IPS DF 6.9 (cell line): Measurements from ENCODE around the gene NME4.

Experiments used
- DNase-seq: peaks from one replicate; pipeline ENCODE4 v3.0.0-alpha.2; 2013; ENCODE audit warnings: low read depth, low spot score
- H3K27ac ChIP-seq: one replicate; pipeline ENCODE4 v1.5.1; 2013; ENCODE audit warnings: low read length, control low read depth
- H3K27me3 ChIP-seq: 2 replicates; pipeline ENCODE4 v1.6.1; 2013; ENCODE audit warnings: mild to moderate bottlenecking, low read length; ENCODE audit not compliant: control insufficient read depth, insufficient read depth
- H3K36me3 ChIP-seq: 2 replicates; pipeline ENCODE4 v1.6.1; 2013; ENCODE audit warnings: low read length; ENCODE audit not compliant: control insufficient read depth, insufficient read depth
- H3K4me1 ChIP-seq: 2 replicates; pipeline ENCODE4 v1.6.1; 2013; ENCODE audit warnings: low read length; ENCODE audit not compliant: control insufficient read depth, insufficient read depth
- H3K4me3 ChIP-seq: 2 replicates; pipeline ENCODE4 v1.5.1; 2013; ENCODE audit warnings: mild to moderate bottlenecking, low read length
- H3K9me3 ChIP-seq: 2 replicates; pipeline ENCODE4 v1.6.1; 2013; ENCODE audit warnings: low read length, inconsistent platforms; ENCODE audit not compliant: control insufficient read depth, insufficient read depth
- WGBS: extraction: QIAGEN DNeasy Blood & Tissue Kit; methylation state at CpG from one replicate; pipeline ENCODE4 v1.1.7; 2013; ENCODE audit warnings: mixed read lengths, missing lambda C conversion rate; ENCODE audit not compliant: insufficient read length, insufficient coverage; 5-methylcytosine and 5-hydroxymethylcytosine counted together

Gene NME4

GRCh38 chr16:371515-372301 lies 25.3 kb upstream of the NME4 start:
- no CpG with 5 or more reads among the region's 31 CpGs for WGBS
- no peaks in the 10 kb centered on the region; the same call in 1 of the 2 replicates for H3K4me1 ChIP-seq
- H3K27ac ChIP-seq: no peak overlapping the region
- no peak overlapping the region for H3K4me3 ChIP-seq
- peaks cover 56% of the 10 kb centered on the region for H3K36me3 ChIP-seq
- H3K9me3 ChIP-seq: no peaks in the 10 kb centered on the region
- no peak for DNase-seq
- no peaks in the 10 kb centered on the region for H3K27me3 ChIP-seq

- H3K9me3 ChIP-seq: no peaks in the 10 kb centered on the region
These were observed 24.6 kb upstream of the NME4 start for GRCh38 chr16:372302-372983.

DNA sequence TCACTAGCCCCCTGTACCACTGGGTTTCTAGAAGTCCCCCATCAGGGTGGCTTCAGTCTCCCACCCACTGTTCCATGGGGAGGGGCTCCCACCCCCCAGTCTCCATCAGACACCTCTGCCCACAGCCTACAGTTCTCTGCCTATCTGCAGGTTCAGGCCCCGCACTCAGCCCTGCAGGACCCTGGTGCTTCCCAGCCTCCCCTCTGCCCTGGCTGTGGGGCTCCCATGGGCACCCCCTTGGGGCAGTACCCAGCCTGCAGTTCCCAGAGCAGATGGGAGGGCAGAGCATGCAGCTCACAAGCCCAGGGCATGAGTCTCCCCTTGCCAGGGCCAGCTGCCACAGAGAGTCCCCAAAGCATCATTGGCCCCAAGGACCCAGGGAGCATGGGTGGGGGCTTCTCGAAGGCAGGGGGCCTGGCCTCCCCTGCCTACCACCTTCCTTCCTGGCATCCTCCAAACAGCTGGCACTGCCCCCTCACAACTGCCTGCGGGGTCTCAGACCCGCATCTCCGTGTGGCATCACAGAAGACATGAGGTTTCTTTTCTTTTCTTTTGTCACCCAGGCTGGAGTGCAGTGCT lies 23.9 kb upstream of the NME4 start:
- Histone ChIP-seq H3K4me1 (no peaks in the 10 kb centered on the region; the same call in 1 of the 2 replicates), H3K36me3 (peaks cover 57% of the 10 kb centered on the region), H3K9me3 (no peaks in the 10 kb centered on the region), H3K4me3 (no peak overlapping the region), H3K27ac (no peak overlapping the region), H3K27me3 (no peaks in the 10 kb centered on the region)
- DNase-seq: no peak
- no CpG with 5 or more reads among the region's 5 CpGs for WGBS

More at GRCh38 chr16:372302-372983, 24.6 kb upstream of the NME4 start:
- WGBS: no CpG with 5 or more reads among the region's 19 CpGs
- no peaks in the 10 kb centered on the region; the same call in 1 of the 2 replicates for H3K4me1 ChIP-seq
- H3K4me3 ChIP-seq: no peak overlapping the region
- no peak for DNase-seq
- H3K27me3 ChIP-seq: no peaks in the 10 kb centered on the region
- H3K36me3 ChIP-seq: peaks cover 62% of the 10 kb centered on the region
- H3K27ac ChIP-seq: no peak overlapping the region

GRCh38 chr16:373848-374615 lies 23.0 kb upstream of the NME4 start:
- Histone ChIP-seq H3K36me3 (peaks cover 48% of the 10 kb centered on the region), H3K4me1 (peaks cover 3% of the 10 kb centered on the region; the same call in 1 of the 2 replicates), H3K27ac (no peak overlapping the region), H3K27me3 (no peaks in the 10 kb centered on the region), H3K4me3 (no peak overlapping the region), H3K9me3 (no peaks in the 10 kb centered on the region)
- WGBS: no CpG with 5 or more reads among the region's 44 CpGs
- DNase-seq: no peak

DNA sequence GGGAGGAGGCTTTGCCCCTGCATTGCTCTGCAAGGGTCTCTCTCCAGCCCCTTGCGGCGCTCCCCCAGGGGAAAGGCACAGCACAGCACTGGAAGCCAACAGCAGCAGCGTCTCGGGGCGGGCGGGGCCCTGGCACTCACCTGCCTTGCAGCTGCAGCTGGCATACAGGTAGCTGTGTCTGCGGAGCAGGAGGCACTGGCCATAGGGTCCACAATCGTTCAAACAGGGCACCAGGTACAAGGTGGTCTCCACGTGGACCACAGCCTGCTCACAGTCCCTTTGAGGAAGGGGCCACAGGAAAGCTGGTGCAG lies 22.4 kb upstream of the NME4 start:
- H3K27ac ChIP-seq: no peak overlapping the region
- no peaks in the 10 kb centered on the region for H3K9me3 ChIP-seq
- no CpG with 5 or more reads among the region's 9 CpGs for WGBS
- H3K4me1 ChIP-seq: peaks cover 7% of the 10 kb centered on the region
- H3K4me3 ChIP-seq: no peak overlapping the region
- peaks cover 48% of the 10 kb centered on the region for H3K36me3 ChIP-seq
- no peak for DNase-seq
- no peaks in the 10 kb centered on the region for H3K27me3 ChIP-seq

DNA sequence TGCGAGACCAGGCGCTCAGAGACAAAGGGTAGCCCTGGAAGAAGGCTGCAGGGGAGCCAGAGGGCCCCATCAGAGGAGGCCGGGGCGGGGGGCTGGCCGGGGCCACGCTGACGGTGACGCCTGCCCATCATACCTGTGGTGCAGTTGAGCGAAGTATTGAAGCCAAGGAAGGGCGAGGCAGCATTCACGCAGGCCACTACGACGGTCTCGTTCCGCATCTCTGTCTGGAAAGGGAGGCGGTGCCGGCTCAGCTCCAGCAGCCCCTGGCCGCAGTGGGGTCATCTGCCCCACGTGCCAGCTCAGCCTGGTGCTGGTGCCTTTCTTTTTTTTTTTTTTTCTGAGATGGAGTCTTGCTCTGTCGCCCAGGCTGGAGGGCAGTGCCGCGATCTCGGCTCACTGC lies 21.8 kb upstream of the NME4 start:
- Histone ChIP-seq H3K36me3 (peaks cover 48% of the 10 kb centered on the region), H3K4me1 (peaks cover 9% of the 10 kb centered on the region)
- WGBS: no CpG with 5 or more reads among the region's 23 CpGs

DNA sequence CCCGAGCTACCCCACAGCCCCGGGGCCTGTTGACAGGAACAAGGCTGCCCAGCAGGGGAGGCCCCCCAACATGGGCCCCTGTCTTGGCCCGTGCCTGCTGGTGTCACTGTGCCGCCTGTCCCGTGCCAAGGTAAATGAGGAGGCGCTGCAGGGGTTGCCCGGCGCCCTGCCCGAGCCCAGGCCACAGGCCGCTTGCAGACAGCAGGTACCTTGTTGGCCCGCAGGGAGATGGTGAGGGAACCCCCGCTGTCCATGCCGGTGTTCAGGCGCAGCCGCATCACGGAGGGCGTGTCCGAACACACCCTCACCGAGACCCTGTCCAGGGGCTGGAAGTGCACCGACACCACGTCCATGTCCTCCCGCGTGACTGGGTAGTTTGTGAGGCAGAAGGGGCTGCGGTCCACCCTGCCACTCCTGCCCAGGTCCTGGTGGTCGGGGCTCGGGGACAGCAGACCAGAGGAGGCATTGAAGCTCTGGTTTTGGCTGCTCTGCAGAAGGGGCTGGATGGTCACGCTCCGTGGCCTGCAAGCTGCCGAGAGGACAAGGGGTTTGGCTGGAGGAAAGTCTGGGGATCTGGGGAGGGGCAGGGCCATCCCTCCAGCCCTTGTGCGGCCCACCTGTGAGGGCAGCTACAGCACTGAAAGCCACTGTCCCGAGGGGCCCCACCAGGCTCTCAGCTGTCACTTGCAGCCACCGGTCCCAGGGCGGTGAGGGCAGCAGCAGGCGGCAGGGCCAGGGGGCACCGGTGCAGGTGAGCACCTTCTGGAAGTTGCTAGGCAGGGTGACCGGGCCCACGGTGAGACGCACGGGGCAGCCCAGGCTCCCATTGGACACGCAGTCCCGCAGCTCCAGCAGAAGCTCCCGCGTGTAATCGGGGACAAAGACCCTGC lies 20.8 kb upstream of the NME4 start:
- peaks cover 48% of the 10 kb centered on the region for H3K36me3 ChIP-seq

More for the DNA sequence above, 21.8 kb upstream of the NME4 start:
- Histone ChIP-seq H3K27me3 (no peaks in the 10 kb centered on the region), H3K4me3 (no peak overlapping the region), H3K9me3 (no peaks in the 10 kb centered on the region), H3K27ac (no peak overlapping the region)
- no peak for DNase-seq

GRCh38 chr16:376817-377418 lies 20.1 kb upstream of the NME4 start:
- no peak for DNase-seq
- H3K27me3 ChIP-seq: no peaks in the 10 kb centered on the region
- H3K4me1 ChIP-seq: peaks cover 9% of the 10 kb centered on the region
- H3K27ac ChIP-seq: no peak overlapping the region
- H3K4me3 ChIP-seq: no peak overlapping the region
- peaks cover 44% of the 10 kb centered on the region for H3K36me3 ChIP-seq
- H3K9me3 ChIP-seq: no peaks in the 10 kb centered on the region
- WGBS: no CpG with 5 or more reads among the region's 26 CpGs

More for the DNA sequence above, 20.8 kb upstream of the NME4 start:
- Histone ChIP-seq H3K9me3 (no peaks in the 10 kb centered on the region), H3K4me3 (no peak overlapping the region), H3K4me1 (peaks cover 9% of the 10 kb centered on the region), H3K27ac (no peak overlapping the region), H3K27me3 (no peaks in the 10 kb centered on the region)
- DNase-seq: no peak
- no CpG with 5 or more reads among the region's 44 CpGs for whole genome bisulfite sequencing

- no peaks in the 10 kb centered on the region for H3K9me3 ChIP-seq
- H3K27ac ChIP-seq: no peak overlapping the region
- WGBS: no CpG with 5 or more reads among the region's 42 CpGs
- no peaks in the 10 kb centered on the region for H3K27me3 ChIP-seq
- H3K4me1 ChIP-seq: peaks cover 9% of the 10 kb centered on the region
- peaks cover 39% of the 10 kb centered on the region for H3K36me3 ChIP-seq
- no peak for DNase-seq
- H3K4me3 ChIP-seq: no peak overlapping the region
These were observed 19.5 kb upstream of the NME4 start for GRCh38 chr16:377419-377951.
